Activated naive CD8-positive, alpha-beta T cell treated with anti-CD3 and anti-CD28 coated beads for 36 hours (primary cell): ENCODE data around the gene CYP17A1. TPM values are rescaled to one million over a fixed set of nuclear protein-coding genes. Genes with fewer than 3 reads are reported as not detected.

ENCODE experiments used
- DNase-seq: peaks from one replicate; pipeline ENCODE4 v3.0.0; 2021
- H3K27ac Mint-ChIP-seq: one replicate; pipeline ENCODE4 v1.8.0; 2022; ENCODE audit warnings: mild to moderate bottlenecking, moderate library complexity, mixed read lengths
- H3K27me3 Mint-ChIP-seq: one replicate; pipeline ENCODE4 v1.8.0; 2022; ENCODE audit warnings: mild to moderate bottlenecking, mixed read lengths
- H3K36me3 Mint-ChIP-seq: one replicate; pipeline ENCODE4 v1.8.0; 2021; ENCODE audit warnings: mild to moderate bottlenecking, mixed read lengths
- H3K4me1 Mint-ChIP-seq: one replicate; pipeline ENCODE4 v1.8.0; 2021; ENCODE audit warnings: mixed read lengths
- H3K4me3 Mint-ChIP-seq: one replicate; pipeline ENCODE4 v1.8.0; 2022; ENCODE audit warnings: mild to moderate bottlenecking, moderate library complexity, mixed read lengths
- H3K9me3 Mint-ChIP-seq: one replicate; pipeline ENCODE4 v1.8.0; 2022; ENCODE audit warnings: mixed read lengths
- total RNA-seq, 2 experiments: library from RNA; stranded (reverse); gene quantifications; one replicate each; pipeline ENCODE4 v1.2.3, GENCODE V29; 2021

The CYP17A1 gene
- total RNA-seq, 2 experiments from 2014 or later = not detected

DNA sequence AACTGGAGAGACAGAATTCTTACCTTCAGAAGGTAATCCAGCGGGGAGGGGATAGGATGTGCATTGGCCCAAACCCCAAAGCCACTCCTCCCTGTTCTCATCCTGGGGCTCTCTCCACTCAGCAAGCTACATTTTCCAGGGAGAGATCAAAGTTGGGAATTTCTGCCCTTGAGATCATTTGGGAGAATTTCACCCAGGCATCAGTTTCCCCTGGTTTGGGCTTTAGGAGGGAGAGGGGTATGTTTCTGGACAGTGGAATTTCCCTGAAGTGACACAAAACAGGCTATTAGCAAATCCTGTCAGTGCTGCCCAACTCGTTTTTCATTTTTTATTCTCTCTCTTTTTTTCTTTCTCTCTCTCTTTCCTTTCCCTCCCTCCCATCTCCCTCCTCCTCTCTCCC lies 35.7 kb downstream of the CYP17A1 start:
- no peak overlapping the region for H3K27ac Mint-ChIP-seq
- H3K27me3 Mint-ChIP-seq = no peaks in the 10 kb centered on the region
- H3K36me3 Mint-ChIP-seq = peaks cover 19% of the 10 kb centered on the region
- no peak for DNase-seq
- peaks cover 3% of the 10 kb centered on the region for H3K9me3 Mint-ChIP-seq
- no peak overlapping the region for H3K4me3 Mint-ChIP-seq
- peaks cover 39% of the 10 kb centered on the region for H3K4me1 Mint-ChIP-seq

DNA sequence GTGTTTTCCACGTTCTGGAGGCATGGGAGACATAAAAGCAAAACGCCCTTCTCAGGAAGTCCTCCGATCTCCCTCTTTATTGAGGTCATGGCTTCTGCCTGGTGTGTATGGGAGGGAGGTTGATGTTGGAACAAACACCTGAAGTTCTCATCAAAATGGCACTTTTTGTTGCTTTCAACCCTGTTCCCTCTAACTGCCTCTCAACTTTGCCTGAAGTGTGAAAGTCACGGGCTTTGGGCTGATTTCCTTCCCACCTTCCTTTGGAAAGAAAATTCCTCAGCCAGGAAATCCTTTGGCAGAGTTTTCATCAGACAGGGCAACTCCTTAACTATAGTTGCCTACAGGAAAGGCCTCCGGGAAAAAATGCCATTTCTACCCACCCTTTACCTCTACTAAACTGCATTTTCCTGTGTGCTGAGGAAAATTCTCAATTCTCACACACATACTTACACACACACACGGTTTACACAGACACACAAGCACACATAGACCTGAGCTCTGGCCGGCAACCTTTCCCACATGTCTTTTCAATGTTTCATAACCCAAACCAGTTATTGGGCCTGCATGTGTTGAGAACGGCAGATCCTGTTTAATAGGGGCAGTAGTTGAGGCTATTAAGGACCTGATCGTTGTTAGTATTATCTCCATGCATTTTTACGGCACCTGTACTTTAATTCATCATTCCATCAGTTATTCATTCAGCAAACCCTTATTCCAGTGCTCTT lies 36.4 kb downstream of the CYP17A1 start:
- peaks cover 19% of the 10 kb centered on the region for H3K36me3 Mint-ChIP-seq
- H3K27me3 Mint-ChIP-seq = no peaks in the 10 kb centered on the region
- no peak overlapping the region for H3K4me3 Mint-ChIP-seq
- peaks cover 3% of the 10 kb centered on the region for H3K9me3 Mint-ChIP-seq
- H3K4me1 Mint-ChIP-seq = peaks cover 46% of the 10 kb centered on the region
- no peak overlapping the region for H3K27ac Mint-ChIP-seq
- no peak for DNase-seq

- peaks cover 53% of the 10 kb centered on the region for H3K4me1 Mint-ChIP-seq
- H3K27ac Mint-ChIP-seq = no peak overlapping the region
- H3K9me3 Mint-ChIP-seq = peaks cover 3% of the 10 kb centered on the region
- no peaks in the 10 kb centered on the region for H3K27me3 Mint-ChIP-seq
- peaks cover 20% of the 10 kb centered on the region for H3K36me3 Mint-ChIP-seq
- no peak overlapping the region for H3K4me3 Mint-ChIP-seq
- no peak for DNase-seq
These were observed 37.3 kb downstream of the CYP17A1 start for GRCh38 chr10:102799691-102800471.

DNA sequence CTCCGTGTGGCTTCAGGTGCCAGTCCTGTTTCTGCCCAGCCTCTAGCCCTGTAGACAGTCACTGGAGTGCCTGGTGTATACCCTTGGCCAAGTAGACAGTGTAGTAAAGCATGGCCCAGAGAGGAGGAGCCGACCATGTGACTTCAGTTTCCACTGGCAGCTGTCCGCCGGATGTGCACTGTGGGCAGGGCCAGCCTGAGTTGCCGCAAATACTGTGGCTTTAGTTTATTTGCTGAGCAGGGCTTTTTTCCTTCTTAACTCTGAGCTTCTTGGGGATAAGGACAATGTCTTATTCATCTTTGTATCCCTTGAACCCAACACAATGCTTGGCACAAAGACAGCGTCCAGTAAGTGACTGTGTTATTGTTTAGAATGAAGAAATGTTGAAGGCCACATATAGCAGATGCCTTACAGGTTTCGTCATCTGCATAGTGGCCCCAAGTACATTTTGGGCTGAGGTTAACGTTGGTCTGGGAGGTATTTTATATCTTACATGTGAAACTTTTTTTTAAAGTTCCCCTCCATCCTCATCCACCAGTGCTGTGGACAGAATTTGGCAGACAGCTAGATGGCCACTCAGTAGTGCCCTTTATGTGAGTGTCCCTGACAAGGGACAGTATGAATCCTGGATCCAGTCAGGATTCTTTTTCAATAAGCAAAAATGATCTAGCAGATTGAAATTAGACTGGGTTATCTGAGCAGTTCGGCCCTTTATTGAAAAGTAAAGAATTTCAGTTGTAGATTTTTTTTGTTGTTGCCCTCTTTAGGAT lies 40.6 kb downstream of the CYP17A1 start:
- H3K4me1 Mint-ChIP-seq = peaks cover 46% of the 10 kb centered on the region
- peak overlapping the region; percentile 74 for H3K27ac Mint-ChIP-seq
- H3K4me3 Mint-ChIP-seq = peak overlapping the region; percentile 29
- no peaks in the 10 kb centered on the region for H3K27me3 Mint-ChIP-seq
- H3K9me3 Mint-ChIP-seq = no peaks in the 10 kb centered on the region
- DNase-seq = peak; percentile 65
- H3K36me3 Mint-ChIP-seq = peaks cover 7% of the 10 kb centered on the region

DNA sequence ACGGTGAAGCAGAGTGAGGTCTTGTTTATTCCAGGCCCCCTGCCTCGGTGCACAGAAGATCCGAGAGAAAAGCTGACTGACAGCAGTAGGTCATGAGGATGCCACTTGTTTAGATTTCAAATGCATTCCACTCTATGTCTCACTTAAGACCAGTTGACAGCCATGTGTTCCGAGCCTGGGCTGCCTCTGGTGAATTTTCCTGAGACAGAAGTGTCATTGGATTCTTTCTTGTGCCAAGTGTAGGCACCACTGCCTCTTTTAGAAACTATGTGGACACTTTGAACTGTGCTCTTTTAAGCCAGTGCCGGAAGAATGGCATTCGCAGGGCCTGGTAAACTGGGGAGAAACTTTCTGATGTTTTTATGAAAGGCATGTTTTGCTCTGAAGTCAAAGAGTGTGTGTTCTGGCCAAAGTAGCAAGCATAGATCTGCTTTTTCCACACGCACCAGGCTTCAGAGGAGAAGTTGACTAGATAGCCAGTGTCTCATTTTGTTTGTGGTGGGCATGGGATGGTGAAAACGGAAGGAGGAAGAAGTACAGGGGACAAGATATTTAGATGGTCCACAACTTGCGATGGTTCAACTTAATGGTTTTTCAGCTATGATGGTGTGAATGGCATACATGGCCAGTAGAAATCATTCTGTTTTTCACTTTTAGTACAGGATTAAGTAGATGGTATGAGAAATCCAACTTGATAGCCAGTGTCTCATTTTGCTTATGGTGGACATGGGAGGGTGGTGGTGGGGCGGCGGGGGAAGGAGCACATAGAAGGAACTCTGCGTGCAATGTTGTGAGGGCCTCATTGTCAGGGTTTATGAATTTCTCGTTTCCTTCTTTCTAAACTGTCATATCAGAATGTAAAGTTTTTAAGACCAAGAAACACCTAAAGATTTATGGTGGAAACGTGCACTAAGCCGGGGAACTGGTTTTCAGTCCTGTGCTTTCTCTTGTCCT lies 41.5 kb downstream of the CYP17A1 start:
- H3K27ac Mint-ChIP-seq = peak overlapping the region; percentile 79

GRCh38 chr10:102791754-102792395 lies 45.3 kb downstream of the CYP17A1 start:
- Mint-ChIP-seq H3K9me3 (peaks cover 3% of the 10 kb centered on the region), H3K27me3 (no peaks in the 10 kb centered on the region), H3K4me1 (peaks cover 38% of the 10 kb centered on the region), H3K4me3 (no peak overlapping the region), H3K27ac (no peak overlapping the region), H3K36me3 (peaks cover 21% of the 10 kb centered on the region)
- DNase-seq = no peak

More for the DNA sequence above, 41.5 kb downstream of the CYP17A1 start:
- peaks cover 41% of the 10 kb centered on the region for H3K4me1 Mint-ChIP-seq
- H3K36me3 Mint-ChIP-seq = peaks cover 7% of the 10 kb centered on the region
- H3K27me3 Mint-ChIP-seq = no peaks in the 10 kb centered on the region
- peak overlapping the region; percentile 29 for H3K4me3 Mint-ChIP-seq
- no peaks in the 10 kb centered on the region for H3K9me3 Mint-ChIP-seq
- DNase-seq = no peak

GRCh38 chr10:102785818-102786217 lies 51.4 kb downstream of the CYP17A1 start:
- H3K27ac Mint-ChIP-seq = no peak overlapping the region
- no peaks in the 10 kb centered on the region for H3K27me3 Mint-ChIP-seq
- peaks cover 3% of the 10 kb centered on the region for H3K9me3 Mint-ChIP-seq
- H3K36me3 Mint-ChIP-seq = peaks cover 19% of the 10 kb centered on the region
- H3K4me3 Mint-ChIP-seq = no peak overlapping the region
- H3K4me1 Mint-ChIP-seq = peaks cover 29% of the 10 kb centered on the region
- no peak for DNase-seq

GRCh38 chr10:102783568-102783967 lies 53.6 kb downstream of the CYP17A1 start:
- peaks cover 40% of the 10 kb centered on the region for H3K4me1 Mint-ChIP-seq
- no peaks in the 10 kb centered on the region for H3K9me3 Mint-ChIP-seq
- no peak overlapping the region for H3K27ac Mint-ChIP-seq
- H3K27me3 Mint-ChIP-seq = no peaks in the 10 kb centered on the region
- DNase-seq = no peak
- no peak overlapping the region for H3K4me3 Mint-ChIP-seq
- peaks cover 12% of the 10 kb centered on the region for H3K36me3 Mint-ChIP-seq

DNA sequence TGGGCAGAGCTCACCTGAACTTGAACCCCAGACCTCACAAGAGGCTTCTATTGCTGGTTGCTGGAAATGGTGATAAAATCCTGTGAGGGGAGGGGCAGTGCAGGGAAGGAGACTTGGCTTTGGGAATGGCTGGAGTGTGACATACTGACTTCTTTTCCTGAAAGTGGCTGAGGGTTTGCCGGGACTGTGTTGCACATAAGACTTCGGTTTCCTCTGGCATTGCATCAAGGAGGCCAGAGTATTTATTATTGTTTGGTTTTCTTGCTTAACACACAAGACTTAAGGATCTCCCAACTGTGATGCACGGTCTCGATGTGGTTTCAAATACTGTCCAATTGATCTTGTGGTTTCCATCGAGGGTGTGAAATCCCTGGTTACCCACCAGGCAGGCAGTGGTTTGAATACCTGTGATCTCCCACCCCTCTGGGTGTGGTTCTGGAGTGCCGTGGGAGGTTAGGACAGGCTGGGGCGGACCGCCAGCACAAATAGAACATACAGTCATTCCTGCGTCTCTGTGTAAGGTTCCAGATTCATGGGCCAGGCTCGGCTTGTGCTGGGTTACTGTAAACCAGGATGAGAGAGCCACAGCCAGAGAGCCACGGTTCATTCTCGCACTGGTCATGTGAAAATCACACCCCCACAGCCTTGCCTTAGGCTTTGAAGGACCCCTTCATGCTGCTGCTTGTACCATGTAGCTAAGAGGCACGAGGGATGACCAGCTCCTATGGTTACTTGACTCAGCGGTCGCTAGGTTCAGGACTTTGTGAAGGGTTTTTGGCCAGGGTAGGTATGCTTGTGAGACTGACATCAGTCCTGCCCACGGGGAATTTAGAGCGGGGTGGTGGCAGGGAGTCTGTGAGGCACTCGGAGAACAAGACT lies 54.3 kb downstream of the CYP17A1 start:
- Mint-ChIP-seq H3K4me3 (no peak overlapping the region), H3K36me3 (peaks cover 13% of the 10 kb centered on the region), H3K4me1 (peaks cover 46% of the 10 kb centered on the region), H3K9me3 (no peaks in the 10 kb centered on the region), H3K27ac (no peak overlapping the region), H3K27me3 (no peaks in the 10 kb centered on the region)
- DNase-seq = no peak

- H3K4me1 Mint-ChIP-seq = peaks cover 49% of the 10 kb centered on the region
- H3K27me3 Mint-ChIP-seq = no peaks in the 10 kb centered on the region
- no peak overlapping the region for H3K27ac Mint-ChIP-seq
- no peak overlapping the region for H3K4me3 Mint-ChIP-seq
- H3K36me3 Mint-ChIP-seq = peaks cover 9% of the 10 kb centered on the region
- H3K9me3 Mint-ChIP-seq = no peaks in the 10 kb centered on the region
- no peak for DNase-seq
These were observed 55.2 kb downstream of the CYP17A1 start for GRCh38 chr10:102781921-102782557.

DNA sequence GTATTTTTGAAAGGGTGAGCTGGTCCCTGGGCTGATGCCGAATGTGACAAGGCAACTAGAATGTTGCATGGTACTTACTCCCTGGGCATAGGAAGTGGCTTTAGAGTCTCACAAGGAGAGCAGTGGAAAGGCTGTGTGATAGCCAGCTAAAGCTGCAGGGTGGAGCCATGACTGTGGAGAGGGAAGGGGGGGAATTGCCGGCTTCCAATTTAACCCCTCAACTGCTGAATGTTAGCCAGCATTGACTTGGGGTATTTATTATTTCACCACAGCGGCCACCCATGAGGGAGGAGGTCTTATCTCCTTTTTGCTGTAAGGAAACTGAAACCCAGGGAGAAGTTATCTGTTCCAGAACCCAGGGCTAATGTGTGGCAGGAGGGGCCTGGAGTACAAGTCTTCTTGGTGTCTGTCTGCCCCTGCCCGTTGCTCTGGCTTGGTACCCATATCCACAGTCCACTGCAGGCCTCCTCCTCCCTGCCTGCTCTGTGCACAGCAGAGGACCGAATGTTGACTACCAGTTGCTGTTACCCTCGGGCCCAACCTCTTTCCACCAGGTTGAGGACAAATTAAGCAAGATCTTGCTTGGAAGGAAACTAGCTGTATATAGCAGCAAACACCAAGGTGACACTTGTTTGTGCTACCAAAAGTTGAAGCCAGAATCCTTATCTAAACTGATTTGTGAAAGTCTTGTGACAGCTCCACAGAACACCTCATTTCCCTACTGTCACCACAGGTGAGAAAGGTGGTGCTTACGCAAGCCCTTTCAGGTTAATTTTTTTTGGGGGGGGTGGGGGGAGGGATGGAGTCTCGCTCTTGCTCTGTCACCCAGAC lies 55.9 kb downstream of the CYP17A1 start:
- H3K9me3 Mint-ChIP-seq = no peaks in the 10 kb centered on the region
- H3K27me3 Mint-ChIP-seq = no peaks in the 10 kb centered on the region
- no peak overlapping the region for H3K27ac Mint-ChIP-seq
- peaks cover 9% of the 10 kb centered on the region for H3K36me3 Mint-ChIP-seq
- no peak for DNase-seq
- peaks cover 57% of the 10 kb centered on the region for H3K4me1 Mint-ChIP-seq
- H3K4me3 Mint-ChIP-seq = no peak overlapping the region
